GM21367 (cell line): ENCODE measurements around the gene LINC00305.

Source experiments
- ATAC-seq: cut with Tn5 transposase; IDR thresholded peaks from one replicate; pipeline ENCODE4 v1.9.1; 2021; ENCODE audit not compliant: unreplicated experiment

The LINC00305 gene

GRCh38 chr18:64148988-64149387 is at the start of gene LINC00305:
Gene LINC00305 (minus strand): TSS chr18:64149088.
- no peak for ATAC-seq

- ATAC-seq = no peak
Measured at GRCh38 chr18:64191069-64191468, 42.2 kb upstream of the LINC00305 start.

- ATAC-seq = no peak
Measured at GRCh38 chr18:64185987-64186386, 37.1 kb upstream of the LINC00305 start.

GRCh38 chr18:64183665-64184064 is 34.8 kb upstream of the LINC00305 start:
- ATAC-seq = no peak

GRCh38 chr18:64180617-64181016 is 31.7 kb upstream of the LINC00305 start:
- no peak for ATAC-seq

- ATAC-seq = no peak
Measured at GRCh38 chr18:64180171-64180570, 31.3 kb upstream of the LINC00305 start.

GRCh38 chr18:64179556-64180080 is 30.7 kb upstream of the LINC00305 start:
- ATAC-seq = no peak

- ATAC-seq = no peak
Measured at GRCh38 chr18:64178860-64179259, 30.0 kb upstream of the LINC00305 start.

GRCh38 chr18:64175432-64175831 is 26.5 kb upstream of the LINC00305 start:
- ATAC-seq = no peak

GRCh38 chr18:64171576-64171975 is 22.7 kb upstream of the LINC00305 start:
- ATAC-seq = no peak

GRCh38 chr18:64167408-64167925 is 18.6 kb upstream of the LINC00305 start:
- no peak for ATAC-seq

- no peak for ATAC-seq
Measured at GRCh38 chr18:64165906-64166305, 17.0 kb upstream of the LINC00305 start.

- ATAC-seq = no peak
Measured at GRCh38 chr18:64164883-64165282, 16.0 kb upstream of the LINC00305 start.

GRCh38 chr18:64149916-64150438 is 1.1 kb upstream of the LINC00305 start:
- ATAC-seq = no peak

GRCh38 chr18:64142904-64143303 is 6.0 kb downstream of the LINC00305 start:
- no peak for ATAC-seq

GRCh38 chr18:64137914-64138313 is 11.0 kb downstream of the LINC00305 start:
- no peak for ATAC-seq

- no peak for ATAC-seq
Measured at GRCh38 chr18:64134044-64134747, 14.7 kb downstream of the LINC00305 start.

GRCh38 chr18:64132871-64133270 is 16.0 kb downstream of the LINC00305 start:
- ATAC-seq = no peak

GRCh38 chr18:64131314-64131713 is 17.6 kb downstream of the LINC00305 start:
- no peak for ATAC-seq

GRCh38 chr18:64127172-64127571 is 21.7 kb downstream of the LINC00305 start:
- no peak for ATAC-seq

- no peak for ATAC-seq
Measured at GRCh38 chr18:64119916-64120315, 29.0 kb downstream of the LINC00305 start.

- no peak for ATAC-seq
Measured at GRCh38 chr18:64118406-64118805, 30.5 kb downstream of the LINC00305 start.
